SH-SY5Y (cell line): ENCODE measurements around the gene GLI3.

Experiments used
- GATA2 ChIP-seq: IDR thresholded peaks from 2 replicates; pipeline ENCODE4 v1.6.1; 2011; ENCODE audit warnings: mild to moderate bottlenecking, low read depth, low read length
- GATA3 ChIP-seq: IDR thresholded peaks from 2 replicates; pipeline ENCODE4 v1.6.1; 2011; ENCODE audit warnings: low read depth, mild to moderate bottlenecking, low read length, moderate library complexity

DNA sequence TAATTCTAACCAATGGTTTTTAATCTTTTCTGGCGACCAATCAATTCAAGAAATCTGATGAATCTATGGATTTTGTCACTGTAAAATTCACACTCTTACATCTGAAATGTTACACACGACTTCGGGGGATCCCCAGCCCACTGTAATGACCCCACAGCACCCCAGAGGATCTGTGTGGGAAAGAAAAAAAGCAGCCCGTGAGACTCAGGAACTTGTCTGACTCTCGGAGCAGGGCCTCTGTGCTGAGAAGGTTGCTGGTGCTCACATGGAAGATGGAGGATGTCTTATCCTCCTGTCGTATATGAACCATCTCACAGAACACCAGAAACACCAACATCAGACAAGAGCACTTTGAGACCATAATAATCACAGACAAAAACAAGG is 305.8 kb downstream of the GLI3 start:
- no peak for TF ChIP-seq GATA3
- no peak for TF ChIP-seq GATA2
